ENCODE data around the gene TBX5.

DNA sequence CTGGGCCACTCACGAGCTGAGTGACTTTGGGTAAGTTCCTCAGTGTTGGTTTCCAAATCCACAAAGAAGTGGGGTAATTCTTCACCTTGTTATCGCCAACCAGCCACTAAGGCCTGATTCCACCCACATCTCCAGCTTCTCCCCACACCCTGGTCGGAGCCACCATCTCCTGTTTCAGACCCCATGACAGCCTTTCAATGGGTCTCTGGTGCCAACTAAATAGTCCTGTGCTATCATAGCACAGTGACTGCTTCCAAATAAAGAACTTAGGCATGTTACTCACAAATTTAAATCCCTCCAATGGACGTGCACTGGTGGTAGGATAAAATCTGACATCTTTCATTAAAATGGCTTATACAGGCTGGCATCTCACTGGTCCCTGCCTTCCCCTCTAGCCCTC, 44.0 kb downstream of the TBX5 start:
- TF ChIP-seq, protein P1, sequence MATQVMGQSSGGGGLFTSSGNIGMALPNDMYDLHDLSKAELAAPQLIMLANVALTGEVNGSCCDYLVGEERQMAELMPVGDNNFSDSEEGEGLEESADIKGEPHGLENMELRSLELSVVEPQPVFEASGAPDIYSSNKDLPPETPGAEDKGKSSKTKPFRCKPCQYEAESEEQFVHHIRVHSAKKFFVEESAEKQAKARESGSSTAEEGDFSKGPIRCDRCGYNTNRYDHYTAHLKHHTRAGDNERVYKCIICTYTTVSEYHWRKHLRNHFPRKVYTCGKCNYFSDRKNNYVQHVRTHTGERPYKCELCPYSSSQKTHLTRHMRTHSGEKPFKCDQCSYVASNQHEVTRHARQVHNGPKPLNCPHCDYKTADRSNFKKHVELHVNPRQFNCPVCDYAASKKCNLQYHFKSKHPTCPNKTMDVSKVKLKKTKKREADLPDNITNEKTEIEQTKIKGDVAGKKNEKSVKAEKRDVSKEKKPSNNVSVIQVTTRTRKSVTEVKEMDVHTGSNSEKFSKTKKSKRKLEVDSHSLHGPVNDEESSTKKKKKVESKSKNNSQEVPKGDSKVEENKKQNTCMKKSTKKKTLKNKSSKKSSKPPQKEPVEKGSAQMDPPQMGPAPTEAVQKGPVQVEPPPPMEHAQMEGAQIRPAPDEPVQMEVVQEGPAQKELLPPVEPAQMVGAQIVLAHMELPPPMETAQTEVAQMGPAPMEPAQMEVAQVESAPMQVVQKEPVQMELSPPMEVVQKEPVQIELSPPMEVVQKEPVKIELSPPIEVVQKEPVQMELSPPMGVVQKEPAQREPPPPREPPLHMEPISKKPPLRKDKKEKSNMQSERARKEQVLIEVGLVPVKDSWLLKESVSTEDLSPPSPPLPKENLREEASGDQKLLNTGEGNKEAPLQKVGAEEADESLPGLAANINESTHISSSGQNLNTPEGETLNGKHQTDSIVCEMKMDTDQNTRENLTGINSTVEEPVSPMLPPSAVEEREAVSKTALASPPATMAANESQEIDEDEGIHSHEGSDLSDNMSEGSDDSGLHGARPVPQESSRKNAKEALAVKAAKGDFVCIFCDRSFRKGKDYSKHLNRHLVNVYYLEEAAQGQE (IDR thresholded peaks at IDR 0.05; ENCODE audit: insufficient read depth in 1 of 2, low read depth in 2 of 2, low read length in 2 of 2), result no peak
- TF ChIP-seq POLR2AphosphoS5 (IDR thresholded peaks at IDR 0.05; ENCODE audit: low read depth, low read length), result no peak
- no peak for TF ChIP-seq TAF1 (IDR thresholded peaks at IDR 0.05; ENCODE audit: borderline replicate concordance, insufficient read depth, low read length)
- no peak for TF ChIP-seq SIN3A (IDR thresholded peaks at IDR 0.05; ENCODE audit: borderline replicate concordance, insufficient read depth, low read length)

Measured in PFSK-1 (cell line).